ENCODE data around the gene TLCD4.

GRCh38 chr1:95126846-95127245, 9.7 kb downstream of the TLCD4 start:
- TF ChIP-seq POLR2AphosphoS5 (IDR thresholded peaks at IDR 0.05) = no peak
- TF ChIP-seq POLR2A (IDR thresholded peaks at IDR 0.05) = no peak
- TF ChIP-seq CTCF (IDR thresholded peaks at IDR 0.05) = no peak
- no peak for TF ChIP-seq EP300 (IDR thresholded peaks at IDR 0.05)

Measured in stomach (tissue), 4 donors.